Measurements from ENCODE around the gene LMAN1L. TPM values are rescaled to one million over a fixed set of nuclear protein-coding genes. Genes with fewer than 3 reads are reported as not detected.

Gene LMAN1L
- total RNA-seq, 1 donor from 2014 or later = not detected

- no peak for TF ChIP-seq CTCF (IDR thresholded peaks at IDR 0.05)
- no peak overlapping the region for H3K4me3 Mint-ChIP-seq (ENCODE audit: unreplicated experiment)
- H3K4me1 Mint-ChIP-seq (ENCODE audit: low read depth) = peaks cover 4% of the 10 kb centered on the region
- H3K27ac Mint-ChIP-seq (ENCODE audit: unreplicated experiment) = no peak overlapping the region
- H3K36me3 Mint-ChIP-seq (ENCODE audit: low read depth) = no peaks in the 10 kb centered on the region
- no peak for DNase-seq (ENCODE audit: low spot score)
- peaks cover 12% of the 10 kb centered on the region for H3K27me3 Mint-ChIP-seq (ENCODE audit: low read depth)
- H3K9me3 Mint-ChIP-seq (ENCODE audit: low read depth) = no peaks in the 10 kb centered on the region
These were observed 9.1 kb downstream of the LMAN1L start for GRCh38 chr15:74821790-74822158.

- H3K4me3 Mint-ChIP-seq (ENCODE audit: unreplicated experiment) = no peak overlapping the region
- no peaks in the 10 kb centered on the region for H3K9me3 Mint-ChIP-seq (ENCODE audit: low read depth)
- no peak overlapping the region for H3K27ac Mint-ChIP-seq (ENCODE audit: unreplicated experiment)
- TF ChIP-seq CTCF (IDR thresholded peaks at IDR 0.05) = no peak
- peaks cover 17% of the 10 kb centered on the region for H3K27me3 Mint-ChIP-seq (ENCODE audit: low read depth)
- no peaks in the 10 kb centered on the region for H3K36me3 Mint-ChIP-seq (ENCODE audit: low read depth)
- H3K4me1 Mint-ChIP-seq (ENCODE audit: low read depth) = peaks cover 3% of the 10 kb centered on the region
- DNase-seq (ENCODE audit: low spot score) = no peak
These were observed 9.6 kb downstream of the LMAN1L start for GRCh38 chr15:74822233-74822632.

GRCh38 chr15:74823324-74823723 is 10.7 kb downstream of the LMAN1L start:
- Mint-ChIP-seq H3K27me3 (ENCODE audit: low read depth) (peaks cover 23% of the 10 kb centered on the region), H3K4me1 (ENCODE audit: low read depth) (no peaks in the 10 kb centered on the region), H3K9me3 (ENCODE audit: low read depth) (no peaks in the 10 kb centered on the region), H3K27ac (ENCODE audit: unreplicated experiment) (no peak overlapping the region), H3K36me3 (ENCODE audit: low read depth) (no peaks in the 10 kb centered on the region), H3K4me3 (ENCODE audit: unreplicated experiment) (no peak overlapping the region)
- no peak for DNase-seq (ENCODE audit: low spot score)
- no peak for TF ChIP-seq CTCF (IDR thresholded peaks at IDR 0.05)

GRCh38 chr15:74824976-74825375 is 12.3 kb downstream of the LMAN1L start:
- H3K9me3 Mint-ChIP-seq (ENCODE audit: low read depth) = no peaks in the 10 kb centered on the region
- H3K4me3 Mint-ChIP-seq (ENCODE audit: unreplicated experiment) = no peak overlapping the region
- peaks cover 24% of the 10 kb centered on the region for H3K27me3 Mint-ChIP-seq (ENCODE audit: low read depth)
- no peaks in the 10 kb centered on the region for H3K4me1 Mint-ChIP-seq (ENCODE audit: low read depth)
- H3K27ac Mint-ChIP-seq (ENCODE audit: unreplicated experiment) = no peak overlapping the region
- DNase-seq (ENCODE audit: low spot score) = no peak
- TF ChIP-seq CTCF (IDR thresholded peaks at IDR 0.05) = no peak
- no peaks in the 10 kb centered on the region for H3K36me3 Mint-ChIP-seq (ENCODE audit: low read depth)

GRCh38 chr15:74825866-74826265 is 13.2 kb downstream of the LMAN1L start:
- Mint-ChIP-seq H3K36me3 (ENCODE audit: low read depth) (no peaks in the 10 kb centered on the region), H3K27ac (ENCODE audit: unreplicated experiment) (no peak overlapping the region), H3K27me3 (ENCODE audit: low read depth) (peaks cover 24% of the 10 kb centered on the region), H3K4me1 (ENCODE audit: low read depth) (no peaks in the 10 kb centered on the region), H3K9me3 (ENCODE audit: low read depth) (no peaks in the 10 kb centered on the region), H3K4me3 (ENCODE audit: unreplicated experiment) (no peak overlapping the region)
- no peak for DNase-seq (ENCODE audit: low spot score)
- no peak for TF ChIP-seq CTCF (IDR thresholded peaks at IDR 0.05)
